ENCODE results near the gene UBTD1. TPM values are rescaled to one million over a fixed set of nuclear protein-coding genes. Genes with fewer than 3 reads are reported as not detected.

The UBTD1 gene
- polyA plus RNA-seq, 3 donors: 17.2 to 20.0 (median 19.0) TPM

DNA sequence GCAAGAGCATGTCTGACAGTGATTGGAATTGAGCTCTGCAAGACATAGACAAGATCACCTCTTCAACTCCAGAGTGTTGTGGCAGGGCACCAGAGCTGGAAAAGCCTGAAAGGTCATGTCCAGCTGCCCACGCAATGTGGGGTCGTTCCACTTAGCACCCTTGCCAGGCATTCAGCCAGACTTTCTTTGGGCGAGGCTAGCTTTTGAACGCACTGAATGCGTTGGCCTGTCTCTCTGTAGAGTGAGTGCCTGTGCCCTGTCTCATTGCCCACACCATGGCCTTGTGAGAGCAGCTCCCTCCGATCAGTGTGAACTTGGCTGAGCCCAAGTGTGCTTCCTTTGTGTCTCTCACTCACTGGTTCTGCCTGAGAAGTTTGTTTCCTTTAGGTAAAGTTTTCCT is 23.3 kb downstream of the UBTD1 start:
- Mint-ChIP-seq H3K9me3 (peaks cover 0 to 2% (median 0%) of the 10 kb centered on the region in 7 donors), H3K4me1 (peaks cover 7% of the 10 kb centered on the region), H3K36me3 (peaks cover 4 to 5% of the 10 kb centered on the region in 2 donors), H3K27ac (no peak overlapping the region), H3K4me3 (no peak overlapping the region), H3K27me3 (ENCODE audit: low read depth in 3 of 3) (no peaks in the 10 kb centered on the region)
- H3K9me3 ChIP-seq (replicated peaks in 1 of 2; ENCODE audit: control insufficient read depth in 1 of 2, insufficient read depth in 1 of 2, low read length in 2 of 2): no peaks in the 10 kb centered on the region
- no peak overlapping the region for H3K4me2 ChIP-seq (replicated peaks; ENCODE audit: extremely low read depth, low read length, poor library complexity, severe bottlenecking)
- H3K4me1 ChIP-seq (ENCODE audit: control insufficient read depth in 1 of 2, insufficient read depth in 2 of 2, low read length in 2 of 2): no peaks in the 10 kb centered on the region
- H3K4me3 ChIP-seq (replicated peaks in 1 of 3; ENCODE audit: low read depth in 2 of 3, low read length in 3 of 3): no peak overlapping the region
- H3K9ac ChIP-seq (ENCODE audit: insufficient read depth, low read length, poor library complexity, severe bottlenecking): no peak overlapping the region
- H3K79me2 ChIP-seq (ENCODE audit: insufficient read depth, low read length): no peaks in the 10 kb centered on the region
- no peak for DNase-seq
- H3K36me3 ChIP-seq (replicated peaks in 1 of 2; ENCODE audit: control insufficient read depth in 1 of 2, insufficient read depth in 2 of 2, low read length in 2 of 2): no peaks in the 10 kb centered on the region
- H2AFZ ChIP-seq (ENCODE audit: insufficient read depth, low read depth, low read length, poor library complexity, severe bottlenecking): no peak overlapping the region
- peaks cover 94% of the 10 kb centered on the region for H4K20me1 ChIP-seq (ENCODE audit: insufficient read depth, low read length)
- no peaks in the 10 kb centered on the region for H3K27me3 ChIP-seq (ENCODE audit: control insufficient read depth in 2 of 2, insufficient read depth in 2 of 2, low read length in 2 of 2)
- intact Hi-C loops (cut with micrococcal nuclease): no loop called here
- no peak overlapping the region for H3K27ac ChIP-seq (ENCODE audit: low read depth in 1 of 2, low read length in 2 of 2)
- WGBS (ENCODE audit: insufficient coverage): 97% methylated on average over 6 of the region's 6 CpGs
- TF ChIP-seq, protein P1, sequence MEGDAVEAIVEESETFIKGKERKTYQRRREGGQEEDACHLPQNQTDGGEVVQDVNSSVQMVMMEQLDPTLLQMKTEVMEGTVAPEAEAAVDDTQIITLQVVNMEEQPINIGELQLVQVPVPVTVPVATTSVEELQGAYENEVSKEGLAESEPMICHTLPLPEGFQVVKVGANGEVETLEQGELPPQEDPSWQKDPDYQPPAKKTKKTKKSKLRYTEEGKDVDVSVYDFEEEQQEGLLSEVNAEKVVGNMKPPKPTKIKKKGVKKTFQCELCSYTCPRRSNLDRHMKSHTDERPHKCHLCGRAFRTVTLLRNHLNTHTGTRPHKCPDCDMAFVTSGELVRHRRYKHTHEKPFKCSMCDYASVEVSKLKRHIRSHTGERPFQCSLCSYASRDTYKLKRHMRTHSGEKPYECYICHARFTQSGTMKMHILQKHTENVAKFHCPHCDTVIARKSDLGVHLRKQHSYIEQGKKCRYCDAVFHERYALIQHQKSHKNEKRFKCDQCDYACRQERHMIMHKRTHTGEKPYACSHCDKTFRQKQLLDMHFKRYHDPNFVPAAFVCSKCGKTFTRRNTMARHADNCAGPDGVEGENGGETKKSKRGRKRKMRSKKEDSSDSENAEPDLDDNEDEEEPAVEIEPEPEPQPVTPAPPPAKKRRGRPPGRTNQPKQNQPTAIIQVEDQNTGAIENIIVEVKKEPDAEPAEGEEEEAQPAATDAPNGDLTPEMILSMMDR (IDR thresholded peaks at IDR 0.05): no peak

DNA sequence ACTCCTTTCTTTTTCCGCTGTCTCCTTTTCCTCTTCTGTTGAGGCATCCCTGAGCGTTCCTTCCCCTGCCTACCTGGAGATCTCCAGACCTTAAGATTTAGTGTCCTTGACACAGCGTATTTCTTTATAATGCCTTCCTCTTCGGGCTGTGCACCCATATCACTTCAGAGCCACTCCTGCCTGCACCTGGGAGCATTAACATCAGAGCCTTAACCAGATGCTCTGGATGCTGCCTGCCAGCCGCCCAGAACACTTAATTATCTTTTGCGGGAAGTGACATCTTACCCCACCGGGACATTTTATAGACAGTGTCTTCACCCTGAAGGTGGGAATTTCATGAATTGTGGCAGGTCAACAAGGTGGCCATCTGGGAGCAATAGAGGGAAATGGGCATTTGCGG is 24.2 kb downstream of the UBTD1 start:
- TF ChIP-seq, protein P1 (IDR thresholded peaks at IDR 0.05): no peak
- H3K9me3 ChIP-seq (replicated peaks in 1 of 2; ENCODE audit: control insufficient read depth in 1 of 2, insufficient read depth in 1 of 2, low read length in 2 of 2): no peaks in the 10 kb centered on the region
- 96% methylated on average over 7 of the region's 8 CpGs for WGBS (ENCODE audit: insufficient coverage)
- H3K36me3 Mint-ChIP-seq: peaks cover 4 to 5% of the 10 kb centered on the region in 2 donors
- H3K27ac ChIP-seq (ENCODE audit: low read depth in 1 of 2, low read length in 2 of 2): no peak overlapping the region
- H3K36me3 ChIP-seq (replicated peaks in 1 of 2; ENCODE audit: control insufficient read depth in 1 of 2, insufficient read depth in 2 of 2, low read length in 2 of 2): no peaks in the 10 kb centered on the region
- no peak overlapping the region for H3K9ac ChIP-seq (ENCODE audit: insufficient read depth, low read length, poor library complexity, severe bottlenecking)
- H3K4me1 Mint-ChIP-seq: peaks cover 5% of the 10 kb centered on the region
- H4K20me1 ChIP-seq (ENCODE audit: insufficient read depth, low read length): peaks cover 85% of the 10 kb centered on the region
- intact Hi-C loops (cut with micrococcal nuclease): no loop called here
- no peaks in the 10 kb centered on the region for H3K27me3 Mint-ChIP-seq (ENCODE audit: low read depth in 3 of 3)
- no peak overlapping the region for H3K4me2 ChIP-seq (replicated peaks; ENCODE audit: extremely low read depth, low read length, poor library complexity, severe bottlenecking)
- H3K4me3 Mint-ChIP-seq: no peak overlapping the region
- H3K4me3 ChIP-seq (replicated peaks in 1 of 3; ENCODE audit: low read depth in 2 of 3, low read length in 3 of 3): no peak overlapping the region
- H2AFZ ChIP-seq (ENCODE audit: insufficient read depth, low read depth, low read length, poor library complexity, severe bottlenecking): no peak overlapping the region
- H3K79me2 ChIP-seq (ENCODE audit: insufficient read depth, low read length): no peaks in the 10 kb centered on the region
- no peak overlapping the region for H3K27ac Mint-ChIP-seq
- peaks cover 0 to 4% (median 0%) of the 10 kb centered on the region in 7 donors for H3K9me3 Mint-ChIP-seq
- no peaks in the 10 kb centered on the region for H3K27me3 ChIP-seq (ENCODE audit: control insufficient read depth in 2 of 2, insufficient read depth in 2 of 2, low read length in 2 of 2)
- H3K4me1 ChIP-seq (ENCODE audit: control insufficient read depth in 1 of 2, insufficient read depth in 2 of 2, low read length in 2 of 2): no peaks in the 10 kb centered on the region
- DNase-seq: no peak
